Pons (tissue), 1 donor: ENCODE results near the gene CYP2A13.
"Not testable (repeated sequence)": the region's sequence is repeated elsewhere in the genome, so short reads cannot be mapped to it uniquely, and the experiment has no call there.

Experiments used
- DNase-seq: peaks from one replicate; pipeline ENCODE4 v3.0.0-alpha.2; 2016; ENCODE audit warnings: low spot score

CYP2A13 gene, protein sequence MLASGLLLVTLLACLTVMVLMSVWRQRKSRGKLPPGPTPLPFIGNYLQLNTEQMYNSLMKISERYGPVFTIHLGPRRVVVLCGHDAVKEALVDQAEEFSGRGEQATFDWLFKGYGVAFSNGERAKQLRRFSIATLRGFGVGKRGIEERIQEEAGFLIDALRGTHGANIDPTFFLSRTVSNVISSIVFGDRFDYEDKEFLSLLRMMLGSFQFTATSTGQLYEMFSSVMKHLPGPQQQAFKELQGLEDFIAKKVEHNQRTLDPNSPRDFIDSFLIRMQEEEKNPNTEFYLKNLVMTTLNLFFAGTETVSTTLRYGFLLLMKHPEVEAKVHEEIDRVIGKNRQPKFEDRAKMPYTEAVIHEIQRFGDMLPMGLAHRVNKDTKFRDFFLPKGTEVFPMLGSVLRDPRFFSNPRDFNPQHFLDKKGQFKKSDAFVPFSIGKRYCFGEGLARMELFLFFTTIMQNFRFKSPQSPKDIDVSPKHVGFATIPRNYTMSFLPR

GRCh38 chr19:41088151-41088550 lies at the start of gene CYP2A13:
CYP2A13 (plus strand) TSS chr19:41088451; CDS start chr19:41088472, 21 bp downstream.
- DNase-seq: no peak

- no peak for DNase-seq
Observed at GRCh38 chr19:41039806-41040205, 48.4 kb upstream of the CYP2A13 start.

DNA sequence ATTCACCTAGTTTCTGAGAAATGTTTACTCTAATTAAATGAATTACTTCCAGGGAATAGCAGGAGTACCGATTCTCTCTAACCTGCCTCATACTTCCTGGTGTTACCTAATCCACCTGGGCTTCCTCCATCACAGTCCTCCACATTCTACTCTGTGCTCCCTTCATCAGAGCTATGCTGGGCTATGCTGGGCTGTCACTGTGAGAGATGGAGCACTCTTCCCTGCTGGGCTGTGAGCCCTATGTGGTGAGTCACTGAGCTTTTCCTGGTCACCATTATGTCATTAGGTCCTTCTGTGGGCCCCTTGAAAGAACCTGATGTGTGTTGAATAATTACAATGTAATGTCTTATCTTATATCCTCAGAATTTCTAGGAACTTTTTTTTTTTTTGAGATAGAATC lies 43.2 kb upstream of the CYP2A13 start:
- DNase-seq: not testable (repeated sequence)

DNA sequence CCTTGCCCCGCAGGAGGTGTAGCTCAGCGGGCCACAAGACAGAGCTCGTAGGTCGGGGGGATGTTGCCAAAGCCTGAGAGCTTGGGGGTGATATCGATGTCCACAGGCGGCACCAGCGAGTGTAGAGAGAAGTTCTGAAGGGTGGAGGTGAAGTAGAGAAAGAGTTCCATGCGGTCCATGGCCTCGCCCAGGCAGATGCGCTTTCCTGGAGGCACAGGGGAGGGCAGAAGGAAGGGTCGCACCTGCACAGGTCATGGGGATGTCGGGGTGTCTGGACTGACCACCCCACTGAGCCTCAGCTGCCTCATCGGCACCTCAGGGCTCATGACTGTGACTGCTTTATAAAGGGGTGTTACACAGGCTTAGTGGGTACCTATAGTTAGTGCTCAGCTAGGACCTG lies 37.8 kb upstream of the CYP2A13 start:
- no peak for DNase-seq

GRCh38 chr19:41052162-41052561 lies 36.1 kb upstream of the CYP2A13 start:
- DNase-seq: not testable (repeated sequence)

GRCh38 chr19:41053331-41053730 lies 34.9 kb upstream of the CYP2A13 start:
- not testable (repeated sequence) for DNase-seq

GRCh38 chr19:41064974-41065569 lies 23.2 kb upstream of the CYP2A13 start:
- no peak for DNase-seq

DNA sequence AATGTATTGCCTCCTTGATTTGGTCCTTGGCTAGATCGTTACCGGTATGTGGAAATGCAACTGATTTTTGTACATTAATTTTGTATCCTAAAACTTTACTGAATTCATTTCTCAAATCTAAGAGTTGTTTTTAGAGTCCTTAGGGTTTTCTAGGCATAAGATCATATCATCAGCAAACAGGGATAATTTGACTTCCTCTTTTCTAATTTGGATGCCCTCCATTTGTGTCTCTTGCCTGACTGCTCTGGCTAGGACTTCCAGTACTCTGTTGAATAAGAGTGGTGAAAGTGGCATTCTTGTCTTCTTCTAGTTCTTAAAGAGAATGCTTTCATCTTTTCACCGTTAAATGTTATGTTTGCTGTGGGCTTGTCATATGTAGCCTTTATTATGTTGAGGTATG lies 12.0 kb upstream of the CYP2A13 start:
- no peak for DNase-seq

DNA sequence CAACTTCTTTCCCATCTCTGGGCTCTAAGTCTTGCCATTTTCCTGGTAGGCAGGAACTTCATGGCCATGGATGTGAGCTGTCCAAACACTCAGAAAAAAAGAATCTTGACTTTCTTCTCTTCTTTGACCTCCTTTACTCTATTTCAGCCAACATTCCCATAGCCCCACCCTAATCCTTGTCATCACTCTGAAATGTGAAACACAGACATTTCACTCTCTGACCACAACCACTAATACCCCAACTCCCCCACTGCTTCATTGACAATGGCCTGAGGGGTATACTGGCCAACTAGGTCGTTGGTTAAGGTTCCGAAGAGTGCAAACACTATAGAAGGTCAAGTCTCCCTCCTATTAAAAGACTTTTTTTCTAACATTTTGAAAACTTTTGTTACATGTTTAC lies 4.7 kb upstream of the CYP2A13 start:
- DNase-seq: no peak

- DNase-seq: no peak
Observed at GRCh38 chr19:41085748-41086415, 2.4 kb upstream of the CYP2A13 start.

GRCh38 chr19:41089959-41090358 lies 1.7 kb downstream of the CYP2A13 start:
- no peak for DNase-seq

GRCh38 chr19:41095703-41096102 lies 7.5 kb downstream of the CYP2A13 start:
- no peak for DNase-seq

GRCh38 chr19:41096353-41096752 lies 8.1 kb downstream of the CYP2A13 start:
- DNase-seq: no peak

DNA sequence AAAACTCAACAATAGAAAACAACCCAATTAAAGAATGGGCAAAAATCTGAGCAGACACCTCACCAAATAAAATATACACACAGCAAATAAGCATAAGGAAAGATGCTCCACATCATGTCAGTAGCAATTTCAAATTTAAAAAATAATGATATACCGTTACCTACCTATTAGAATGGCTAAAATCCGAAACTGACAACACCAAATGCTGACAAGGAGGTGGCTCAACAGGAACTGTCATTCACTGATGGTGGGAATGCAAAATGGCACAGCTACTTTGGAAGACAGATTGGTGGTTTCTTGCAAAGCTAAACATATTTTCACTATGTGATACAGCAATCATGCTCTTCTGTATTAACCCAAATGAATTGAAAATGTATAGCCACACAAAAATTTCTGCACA lies 9.1 kb downstream of the CYP2A13 start:
- no peak for DNase-seq

DNA sequence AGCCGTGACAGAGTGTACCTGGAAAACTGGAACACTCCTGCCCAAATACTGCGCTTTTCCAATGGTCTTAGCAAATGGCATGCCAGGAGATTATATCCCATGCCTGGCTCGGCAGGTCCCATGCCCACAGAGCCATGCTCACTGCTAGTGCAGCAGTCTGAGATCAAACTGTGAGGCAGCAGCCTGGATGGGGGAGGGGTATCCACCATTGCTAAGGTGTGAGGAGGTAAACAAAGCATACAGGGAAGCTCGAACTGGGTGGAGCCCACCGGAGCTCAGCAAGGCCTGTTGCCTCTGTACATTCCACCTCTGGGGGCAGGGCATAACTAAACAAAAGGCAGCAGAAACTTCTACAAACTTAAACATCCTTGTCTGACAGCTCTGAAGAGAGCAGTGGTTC lies 10.5 kb downstream of the CYP2A13 start:
- no peak for DNase-seq

DNA sequence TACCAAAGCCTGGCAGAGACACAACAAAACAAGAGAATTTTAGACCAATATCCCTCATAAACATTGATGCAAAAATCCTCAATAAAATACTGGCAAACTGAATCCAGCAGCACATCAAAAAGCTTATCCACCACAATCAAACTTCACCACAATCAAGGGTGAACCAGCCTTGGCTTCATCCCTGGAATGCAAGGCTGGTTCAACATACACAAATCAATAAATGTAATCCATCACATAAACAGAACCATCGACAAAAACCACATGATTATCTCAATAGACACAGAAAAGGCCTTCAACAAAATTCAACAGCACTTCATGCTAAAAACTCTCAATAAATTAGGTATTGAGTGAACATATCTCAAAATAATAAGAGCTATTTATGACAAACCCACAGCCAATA lies 14.0 kb downstream of the CYP2A13 start:
- not testable (repeated sequence) for DNase-seq

DNA sequence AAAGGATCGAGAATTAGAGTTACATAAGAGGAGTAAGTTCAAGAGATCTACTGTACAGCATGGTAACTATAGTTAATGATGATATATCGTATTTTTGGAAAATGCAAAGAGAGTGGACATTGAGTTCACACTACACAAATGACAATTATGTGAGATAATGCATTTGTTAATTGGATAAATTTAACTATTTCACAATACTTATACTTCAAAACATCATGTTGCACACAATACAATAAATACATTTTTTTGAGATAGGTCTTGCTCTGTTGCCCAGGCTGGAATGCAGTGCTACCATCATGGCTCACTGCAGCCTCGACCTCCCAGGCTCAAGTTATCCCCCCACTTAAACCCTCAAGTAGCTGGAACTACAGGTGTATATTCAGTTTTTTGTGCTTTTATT lies 17.9 kb downstream of the CYP2A13 start:
- no peak for DNase-seq

GRCh38 chr19:41111296-41111695 lies 23.0 kb downstream of the CYP2A13 start:
- no peak for DNase-seq

GRCh38 chr19:41111750-41112295 lies 23.6 kb downstream of the CYP2A13 start:
- DNase-seq: no peak

- DNase-seq: no peak
Observed at GRCh38 chr19:41112728-41113290, 24.6 kb downstream of the CYP2A13 start.

- no peak for DNase-seq
Observed at GRCh38 chr19:41114132-41114531, 25.9 kb downstream of the CYP2A13 start, which contains the start of gene CYP2F1. CYP2F1 (plus strand) TSS chr19:41114432; CDS start chr19:41116189, 1,757 bp downstream.

GRCh38 chr19:41116261-41116660 lies 28.0 kb downstream of the CYP2A13 start:
- no peak for DNase-seq
